ENCODE measurements around the gene ACTR2.
A peak's percentile ranks its signal among the peaks of the same experiment; 100 is the strongest.

Gene ACTR2

DNA sequence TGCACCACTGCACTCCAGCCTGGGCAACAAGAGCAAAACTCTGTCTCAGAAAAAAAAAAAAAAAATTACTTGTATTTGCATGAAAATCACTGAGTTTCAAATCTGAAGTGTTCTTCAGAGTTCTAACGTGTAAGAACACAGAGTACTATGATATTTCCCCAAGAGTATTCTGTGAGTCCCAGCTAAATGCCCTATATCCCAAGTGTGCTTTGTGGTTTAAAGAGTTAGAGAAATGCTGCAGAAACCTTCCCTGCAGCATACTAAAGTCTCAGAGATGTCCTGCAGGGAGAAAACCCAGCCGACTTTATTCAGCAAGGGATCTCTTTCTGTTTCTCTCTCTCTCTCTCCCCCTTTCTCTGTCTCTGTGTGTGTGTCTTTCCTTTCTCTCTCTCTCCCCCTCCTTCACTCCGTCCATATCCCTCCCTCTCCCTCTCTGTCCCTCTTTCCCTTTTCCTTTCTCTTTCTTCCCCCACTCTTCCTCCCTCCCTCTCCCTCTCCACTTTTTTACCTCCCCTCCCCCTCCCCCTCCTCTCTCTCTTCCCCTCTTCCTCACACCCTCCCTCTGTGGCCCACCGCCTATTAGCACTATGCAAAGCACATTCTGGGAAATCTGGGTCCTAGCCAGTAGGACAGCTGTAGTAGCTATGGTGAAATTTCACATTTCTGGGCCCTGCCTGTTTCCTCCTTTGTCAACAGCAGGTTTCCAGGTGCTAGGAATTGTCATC is 54.2 kb downstream of the ACTR2 start:
- no peak for DNase-seq

DNA sequence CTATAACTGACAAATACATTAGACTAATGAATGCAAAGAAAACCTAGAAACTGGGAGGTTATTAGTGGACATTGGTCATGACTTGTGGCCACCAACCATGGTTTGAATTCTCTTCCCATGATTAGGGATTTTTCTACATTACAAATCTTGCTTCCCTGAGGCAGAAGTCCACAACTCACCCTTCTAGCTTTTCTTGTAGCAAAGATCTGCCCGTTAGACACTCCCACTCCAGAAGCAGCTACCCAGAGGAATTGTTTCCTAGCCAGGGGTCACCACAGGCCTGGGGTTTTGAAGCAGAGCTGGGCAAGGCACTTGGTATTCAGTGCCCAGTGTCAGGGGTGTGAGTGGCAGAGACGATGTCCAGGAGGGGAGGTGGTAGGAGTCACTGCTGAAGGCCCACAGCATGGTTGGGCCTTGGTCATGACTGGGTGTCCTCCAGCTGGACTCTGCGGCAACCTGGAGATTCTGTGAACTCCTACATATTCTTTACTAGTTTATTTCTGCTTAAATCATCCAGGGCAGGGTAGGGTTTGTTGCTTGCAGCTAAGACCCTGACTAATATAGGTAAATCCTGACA is 54.9 kb downstream of the ACTR2 start:
- DNase-seq, result no peak

DNA sequence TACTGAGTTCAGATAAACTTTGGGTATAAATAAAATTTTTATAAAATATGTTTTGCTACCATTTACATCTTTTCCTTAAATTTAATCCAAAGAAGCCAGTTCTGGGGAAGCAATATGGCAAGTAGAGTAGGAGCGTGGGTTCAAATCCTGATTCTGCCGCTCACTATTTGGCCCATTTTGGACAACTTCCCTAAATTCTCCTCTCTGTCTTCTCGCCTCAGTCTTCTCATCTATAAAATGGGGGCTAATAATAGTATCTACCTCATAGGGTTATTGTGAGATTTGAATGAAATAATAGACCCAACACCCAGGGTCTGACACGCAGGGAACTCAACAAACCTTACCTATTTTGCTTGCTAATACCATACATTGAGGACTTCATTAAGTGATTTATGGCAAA is 59.7 kb downstream of the ACTR2 start:
- no peak for DNase-seq

DNA sequence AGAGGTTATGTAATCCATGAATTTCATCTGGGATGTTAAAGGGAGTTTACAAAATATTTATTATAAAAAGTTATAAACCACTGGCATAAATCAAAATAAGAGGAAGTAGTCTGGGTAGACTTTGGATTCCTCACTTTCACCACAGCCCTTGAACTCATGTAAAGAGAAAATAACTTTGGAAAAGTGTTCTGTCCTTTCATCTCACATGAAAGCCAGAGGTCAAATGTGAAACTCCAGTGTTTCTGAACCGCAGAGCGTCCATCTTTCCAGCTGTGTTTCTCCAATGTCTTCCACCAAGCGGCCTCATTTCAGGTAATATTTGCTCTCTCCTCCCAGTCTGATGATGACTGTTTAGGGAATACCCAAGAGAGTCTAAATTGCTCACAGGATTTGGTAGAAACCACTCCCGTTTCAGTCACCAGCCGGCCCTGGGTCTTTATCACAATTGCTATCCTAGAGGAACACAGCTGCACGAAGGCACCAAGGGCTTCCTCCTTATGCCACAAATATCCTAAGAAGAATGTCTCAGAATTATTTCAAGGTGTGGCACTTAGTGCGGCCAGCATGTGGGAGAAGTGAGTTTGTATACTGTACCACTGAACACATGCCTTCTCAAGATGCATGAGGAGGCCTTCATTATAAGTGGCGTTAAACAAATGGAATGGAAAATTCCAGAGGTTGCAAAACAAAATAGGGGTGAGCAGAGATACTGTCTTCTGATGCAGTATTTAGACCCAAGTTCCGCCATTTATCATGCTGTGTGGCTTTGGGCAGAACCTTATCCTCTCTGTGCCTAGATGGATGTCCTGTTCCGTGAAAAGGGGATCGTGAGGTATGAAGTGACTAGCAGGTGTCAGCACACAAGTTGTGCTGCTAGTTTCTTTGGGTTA is 63.8 kb downstream of the ACTR2 start:
- no peak for DNase-seq

DNA sequence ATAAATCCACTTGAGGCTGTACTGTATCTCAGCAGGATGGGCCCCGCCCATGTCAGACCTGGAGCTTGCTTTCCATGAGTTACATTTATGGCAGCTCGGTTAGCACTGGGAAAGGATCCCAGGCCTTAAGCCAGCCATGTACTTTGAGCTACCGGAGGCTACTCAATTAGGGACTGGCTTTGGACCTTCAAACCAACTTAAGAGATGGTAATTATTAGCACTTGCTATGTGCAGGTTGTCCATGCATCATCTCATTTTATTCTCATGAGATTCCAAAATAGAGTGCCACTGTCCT is 64.4 kb downstream of the ACTR2 start:
- no peak for DNase-seq

- no peak for DNase-seq
Measured at GRCh38 chr2:65292461-65293011, 64.9 kb downstream of the ACTR2 start.

- no peak for DNase-seq
Measured at GRCh38 chr2:65293376-65293775, 65.7 kb downstream of the ACTR2 start.

GRCh38 chr2:65294136-65294535 is 66.5 kb downstream of the ACTR2 start:
- no peak for DNase-seq

- no peak for DNase-seq
Measured at GRCh38 chr2:65294701-65295100, 67.1 kb downstream of the ACTR2 start.

- no peak for DNase-seq
Measured at GRCh38 chr2:65296971-65297370, 69.3 kb downstream of the ACTR2 start.

DNA sequence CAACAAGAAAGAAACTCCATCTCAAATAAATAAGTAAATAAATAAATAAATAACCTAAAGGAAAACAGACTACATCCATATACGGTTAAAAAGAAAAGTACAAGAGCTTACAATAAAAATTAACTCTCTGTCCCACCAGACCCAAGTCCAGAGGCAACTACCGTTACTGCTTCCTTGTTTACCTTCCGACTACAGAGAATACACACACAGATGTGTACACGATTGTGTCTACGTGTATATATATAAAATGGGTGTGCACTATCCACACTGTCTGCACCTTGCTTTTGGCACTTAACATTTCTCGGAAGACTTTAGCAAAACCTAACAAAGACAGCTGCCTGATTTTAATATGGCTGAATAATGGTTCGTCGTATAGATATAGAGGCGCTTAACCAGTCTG is 69.9 kb downstream of the ACTR2 start:
- DNase-seq, result no peak

DNA sequence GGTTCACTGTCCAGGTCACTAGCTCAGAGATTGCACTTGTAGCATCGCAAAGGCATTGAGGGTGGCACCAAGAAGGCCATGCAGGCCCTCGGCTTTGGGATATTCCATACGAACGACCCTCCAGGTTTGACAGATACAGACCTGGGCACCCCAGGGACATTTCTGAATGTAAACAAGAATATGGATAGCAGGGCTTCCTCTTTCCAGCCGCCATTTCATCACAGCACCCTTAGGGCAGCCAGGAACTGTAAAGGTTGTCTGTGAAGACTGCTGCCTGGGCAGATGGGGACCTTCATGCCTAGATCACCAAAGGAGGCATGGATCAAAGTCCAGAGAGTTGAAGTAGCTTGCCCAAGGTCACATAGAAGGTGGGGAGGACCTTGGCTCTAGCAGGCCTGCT is 70.5 kb downstream of the ACTR2 start:
- DNase-seq, result no peak

GRCh38 chr2:65299246-65299645 is 71.6 kb downstream of the ACTR2 start:
- DNase-seq, result no peak

DNA sequence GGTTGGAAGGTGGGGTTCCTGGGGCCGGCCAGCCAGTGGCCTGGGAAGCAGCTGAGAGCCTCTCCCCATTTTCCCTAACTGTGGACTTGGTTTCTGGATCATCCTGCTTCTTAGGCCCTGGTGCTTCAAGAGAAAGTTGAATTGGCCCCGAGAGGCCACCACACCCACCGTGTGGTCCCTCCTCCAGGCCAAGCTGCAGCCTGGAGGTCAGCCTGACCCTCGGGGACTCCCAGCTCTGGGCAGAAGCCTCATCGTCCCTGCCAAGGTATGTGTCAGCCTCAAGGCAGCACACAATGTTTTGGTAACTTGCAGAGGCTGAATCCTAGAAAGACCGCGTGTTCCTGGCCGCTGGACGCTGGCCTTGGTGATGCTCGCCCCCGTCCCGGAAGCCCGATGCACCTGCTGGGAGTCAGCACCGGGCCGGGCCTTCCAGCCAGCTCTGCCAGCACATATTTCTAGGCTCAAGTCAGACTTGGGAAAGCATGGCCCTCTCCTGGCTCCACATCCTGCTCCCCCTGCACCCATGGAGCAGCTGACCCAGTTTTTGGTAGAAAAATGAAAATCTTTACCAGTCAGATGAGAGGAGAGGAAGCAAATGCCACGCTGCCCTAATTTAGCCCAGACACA is 72.6 kb downstream of the ACTR2 start:
- DNase-seq, result no peak

- DNase-seq, result peak; percentile 63
Measured at GRCh38 chr2:65300761-65301711, 73.4 kb downstream of the ACTR2 start.

- DNase-seq, result no peak
Measured at GRCh38 chr2:65305934-65306333, 78.3 kb downstream of the ACTR2 start.

DNA sequence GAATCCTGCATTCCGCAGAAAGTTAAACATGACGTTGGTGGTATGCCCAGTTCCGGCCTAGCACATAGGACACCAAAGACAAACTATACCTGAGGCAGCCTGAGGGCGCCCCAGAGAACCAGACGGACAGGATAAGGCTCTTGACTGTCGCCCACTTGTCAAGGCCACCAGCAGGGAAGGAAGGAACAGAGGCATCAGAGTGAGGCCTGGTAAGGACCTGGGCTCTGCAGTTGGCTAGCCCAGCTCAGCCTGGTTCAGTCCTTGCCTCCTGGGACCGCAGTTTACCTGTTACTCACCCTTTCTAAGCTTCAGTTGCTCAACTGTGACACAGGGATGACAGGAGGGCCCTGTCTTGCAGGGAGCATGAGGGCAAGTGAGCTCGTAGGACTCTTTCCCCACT is 82.1 kb downstream of the ACTR2 start:
- DNase-seq, result no peak

DNA sequence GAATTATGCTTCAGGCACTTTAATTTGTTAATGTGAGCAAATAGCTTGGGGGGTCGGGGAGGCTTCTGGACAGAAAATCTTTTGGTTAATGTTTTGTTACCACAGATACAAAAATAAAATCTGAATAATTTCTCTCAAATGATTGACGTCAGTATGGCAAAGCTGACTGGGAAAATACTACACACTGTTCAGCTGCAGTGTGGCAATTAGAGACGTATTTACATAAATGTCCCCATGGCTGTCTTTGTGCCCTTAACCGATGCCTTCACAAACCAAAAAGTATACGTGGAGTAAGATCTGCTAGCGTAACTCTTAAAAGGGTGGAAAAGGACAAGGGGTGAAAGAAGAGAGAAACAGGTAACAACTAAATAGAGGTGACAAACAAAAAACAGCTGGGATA is 83.4 kb downstream of the ACTR2 start:
- no peak for DNase-seq

- DNase-seq, result no peak
Measured at GRCh38 chr2:65311596-65311995, 84.0 kb downstream of the ACTR2 start.

DNA sequence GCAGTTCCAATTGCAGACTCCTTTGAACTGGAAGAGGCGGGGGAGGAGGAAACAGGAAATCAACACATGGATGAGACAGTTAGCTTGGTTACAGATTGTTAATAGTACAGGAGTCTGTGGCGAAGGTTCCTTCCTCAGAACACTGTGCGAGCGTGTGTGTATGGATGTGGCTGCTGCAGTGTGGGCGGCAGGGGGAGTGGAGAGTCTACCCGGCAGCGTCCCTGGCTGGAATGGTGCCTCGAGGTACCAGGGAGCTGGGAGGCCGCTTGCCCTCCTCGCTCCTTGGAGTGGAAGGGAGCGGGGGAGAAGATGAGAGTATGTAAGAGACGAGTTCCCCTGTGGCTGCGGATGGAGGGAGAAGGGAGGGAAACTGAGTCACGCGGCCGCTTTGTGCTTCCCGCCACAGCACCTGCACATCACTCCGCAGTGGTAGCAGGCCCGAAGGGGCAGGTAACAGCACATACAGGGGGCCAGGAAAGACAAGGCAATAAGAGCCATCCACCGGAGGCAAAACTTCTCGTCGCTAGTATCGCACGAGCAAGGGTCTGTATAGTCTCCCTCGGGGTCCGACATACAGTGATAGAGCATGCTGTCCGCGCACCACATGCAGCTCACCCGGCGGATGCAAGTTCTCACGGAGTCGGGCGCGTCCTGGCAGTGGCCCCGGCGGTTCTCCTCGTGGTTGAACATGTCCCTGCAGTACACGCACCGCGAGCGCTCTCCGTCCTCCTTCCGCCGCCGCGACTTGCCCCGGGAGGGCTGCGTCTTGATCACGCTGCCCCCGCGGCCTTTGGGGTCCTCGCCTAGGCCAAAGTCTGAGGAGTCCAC is 85.7 kb downstream of the ACTR2 start:
- no peak for DNase-seq

- no peak for DNase-seq
Measured at GRCh38 chr2:65313954-65314256, 86.3 kb downstream of the ACTR2 start.

Measured in CD4-positive, alpha-beta T cell treated with Interleukin-15 for 1 hour (primary cell).